H54 (cell line): ENCODE measurements around the gene SHB.

ENCODE experiments used
- DNase-seq: peaks from one replicate; pipeline ENCODE4 v3.0.0; 2011; ENCODE audit warnings: low spot score, mixed read lengths; ENCODE audit not compliant: insufficient read length
- FAIRE-seq: peaks from 3 replicates; lab custom pipeline; 2011; peaks lifted over from hg19 to GRCh38; lab: Jason Lieb, UNC
- POLR2A ChIP-seq: IDR thresholded peaks from 2 replicates; pipeline ENCODE4 v1.6.1; 2011; ENCODE audit warnings: low read depth, mild to moderate bottlenecking, low read length

Gene SHB

GRCh38 chr9:37963936-37964739, 104.9 kb downstream of the SHB start:
- FAIRE-seq: peak; percentile 68
- DNase-seq: no peak
- no peak for TF ChIP-seq POLR2A

- DNase-seq: no peak
- no peak for TF ChIP-seq POLR2A
- no peak for FAIRE-seq
These were observed 107.7 kb downstream of the SHB start for GRCh38 chr9:37961351-37961750.

GRCh38 chr9:37960631-37961030, 108.4 kb downstream of the SHB start:
- no peak for FAIRE-seq
- TF ChIP-seq POLR2A: no peak
- DNase-seq: no peak

GRCh38 chr9:37959976-37960375, 109.1 kb downstream of the SHB start:
- no peak for FAIRE-seq
- no peak for TF ChIP-seq POLR2A
- no peak for DNase-seq

- TF ChIP-seq POLR2A: no peak
- no peak for DNase-seq
- FAIRE-seq: no peak
These were observed 110.9 kb downstream of the SHB start for GRCh38 chr9:37958154-37958553.

- no peak for FAIRE-seq
- TF ChIP-seq POLR2A: no peak
These were observed 111.4 kb downstream of the SHB start for GRCh38 chr9:37957664-37957953.

GRCh38 chr9:37956904-37957663, 111.9 kb downstream of the SHB start:
- no peak for TF ChIP-seq POLR2A
- no peak for FAIRE-seq
- DNase-seq: no peak

More at GRCh38 chr9:37957664-37957953, 111.4 kb downstream of the SHB start:
- no peak for DNase-seq

GRCh38 chr9:37956423-37956820, 112.6 kb downstream of the SHB start:
- FAIRE-seq: no peak
- no peak for DNase-seq
- no peak for TF ChIP-seq POLR2A

- DNase-seq: no peak
- no peak for TF ChIP-seq POLR2A
- no peak for FAIRE-seq
These were observed 113.1 kb downstream of the SHB start for GRCh38 chr9:37955781-37956422.

- no peak for TF ChIP-seq POLR2A
- DNase-seq: no peak
- no peak for FAIRE-seq
These were observed 114.4 kb downstream of the SHB start for GRCh38 chr9:37954581-37954981.

GRCh38 chr9:37953775-37954437, 115.1 kb downstream of the SHB start:
- FAIRE-seq (peak; percentile 82), DNase-seq (peak; percentile 63)
- no peak for TF ChIP-seq POLR2A

GRCh38 chr9:37953206-37953774, 115.7 kb downstream of the SHB start:
- TF ChIP-seq POLR2A: no peak
- FAIRE-seq: no peak
- no peak for DNase-seq

GRCh38 chr9:37952731-37953130, 116.3 kb downstream of the SHB start:
- FAIRE-seq: no peak
- no peak for DNase-seq
- TF ChIP-seq POLR2A: no peak
